CD14-positive monocyte (primary cell): Measurements from ENCODE around the gene MORN1. TPM values are rescaled to one million over a fixed set of nuclear protein-coding genes. Genes with fewer than 3 reads are reported as not detected.

Source experiments
- DNase-seq, 3 donors: peaks; one replicate each; pipeline ENCODE4 v3.0.0-alpha.2; 2011 to 2022
- H2AFZ ChIP-seq: 2 replicates; pipeline ENCODE4 v1.6.0; 2012; ENCODE audit warnings: mild to moderate bottlenecking, low read depth, low read length, inconsistent platforms; ENCODE audit not compliant: insufficient read depth, poor library complexity, severe bottlenecking
- H3K27ac ChIP-seq, 2 donors: 1 replicate in 1 of 2; 2 replicates in 1 of 2; pipeline ENCODE4 v1.5.1; 2012 to 2013; ENCODE audit warnings: low read length in 2 of 2, control low read depth in 1 of 2, inconsistent platforms in 1 of 2, low read depth in 1 of 2, mild to moderate bottlenecking in 1 of 2
- H3K27me3 ChIP-seq, 2 donors: one replicate each; pipeline versions ENCODE4 v1.6.0 to v1.6.1; 2011 to 2013; ENCODE audit warnings: low read length in 2 of 2; ENCODE audit not compliant: control insufficient read depth in 2 of 2, insufficient read depth in 2 of 2
- H3K36me3 ChIP-seq, 2 donors: replicated peaks in 1 of 2; 1 replicate in 1 of 2; 2 replicates in 1 of 2; pipeline versions ENCODE4 v1.5.1 to v1.6.1; 2012 to 2013; ENCODE audit warnings: low read length in 2 of 2, control low read depth in 1 of 2, inconsistent platforms in 1 of 2, mild to moderate bottlenecking in 1 of 2; ENCODE audit not compliant: insufficient read depth in 2 of 2, control insufficient read depth in 1 of 2
- H3K4me1 ChIP-seq, 2 donors: 1 replicate in 1 of 2; 2 replicates in 1 of 2; pipeline versions ENCODE4 v1.5.1 to v1.6.1; 2012 to 2013; ENCODE audit warnings: low read length in 2 of 2, control low read depth in 1 of 2, inconsistent platforms in 1 of 2, mild to moderate bottlenecking in 1 of 2, moderate library complexity in 1 of 2; ENCODE audit not compliant: insufficient read depth in 2 of 2, control insufficient read depth in 1 of 2
- H3K4me2 ChIP-seq: replicated peaks from 2 replicates; pipeline ENCODE3; 2012; ENCODE audit warnings: low read length, moderate library complexity, mild to moderate bottlenecking; ENCODE audit not compliant: poor library complexity, severe bottlenecking; ENCODE audit errors: extremely low read depth
- H3K4me3 ChIP-seq, 3 experiments: fragments of 200-600 bp in 1 of 3; sonication (generic) in 1 of 3; replicated peaks in 1 of 3; 1 replicate in 2 of 3; 2 replicates in 1 of 3; pipeline ENCODE4 v1.5.1; 2011 to 2013; ENCODE audit warnings: low read length in 3 of 3, mild to moderate bottlenecking in 3 of 3, control low read depth in 2 of 3, low read depth in 2 of 3, inconsistent platforms in 1 of 3, moderate library complexity in 1 of 3
- H3K79me2 ChIP-seq: 2 replicates; pipeline ENCODE4 v1.6.0; 2012; ENCODE audit warnings: mild to moderate bottlenecking, control low read depth, inconsistent platforms, low read length, moderate library complexity; ENCODE audit not compliant: insufficient read depth
- H3K9ac ChIP-seq: 2 replicates; pipeline ENCODE4 v1.6.0; 2017; ENCODE audit warnings: low read length, mild to moderate bottlenecking; ENCODE audit not compliant: insufficient read depth, poor library complexity, severe bottlenecking
- H3K9me3 ChIP-seq, 2 donors: replicated peaks in 1 of 2; 1 replicate in 1 of 2; 2 replicates in 1 of 2; pipeline versions ENCODE4 v1.5.1 to v1.6.1; 2012 to 2013; ENCODE audit warnings: low read length in 2 of 2, control low read depth in 1 of 2; ENCODE audit not compliant: control insufficient read depth in 1 of 2, insufficient read depth in 1 of 2
- H4K20me1 ChIP-seq: 2 replicates; pipeline ENCODE4 v1.6.0; 2012; ENCODE audit warnings: mild to moderate bottlenecking, low read length, control low read depth, moderate library complexity; ENCODE audit not compliant: insufficient read depth
- H3K27ac Mint-ChIP-seq, 7 donors: one replicate each; pipeline ENCODE4 v1.8.0; 2020; ENCODE audit warnings: mild to moderate bottlenecking in 7 of 7, mixed read lengths in 7 of 7, moderate library complexity in 6 of 7, inconsistent platforms in 2 of 7
- H3K27me3 Mint-ChIP-seq, 3 donors: one replicate each; pipeline ENCODE4 v1.8.0; 2021 to 2022; ENCODE audit warnings: low read depth in 3 of 3, mild to moderate bottlenecking in 3 of 3, mixed read lengths in 3 of 3, moderate library complexity in 3 of 3, inconsistent platforms in 1 of 3
- H3K36me3 Mint-ChIP-seq, 2 donors: one replicate each; pipeline ENCODE4 v1.8.0; 2020; ENCODE audit warnings: mixed read lengths in 2 of 2, inconsistent platforms in 1 of 2, mild to moderate bottlenecking in 1 of 2
- H3K4me1 Mint-ChIP-seq: one replicate; pipeline ENCODE4 v1.8.0; 2020; ENCODE audit warnings: mild to moderate bottlenecking, mixed read lengths
- H3K4me3 Mint-ChIP-seq, 2 donors: one replicate each; pipeline ENCODE4 v1.8.0; 2020; ENCODE audit warnings: mild to moderate bottlenecking in 2 of 2, mixed read lengths in 2 of 2, moderate library complexity in 1 of 2
- H3K9me3 Mint-ChIP-seq, 7 donors: one replicate each; pipeline ENCODE4 v1.8.0; 2020 to 2022; ENCODE audit warnings: mixed read lengths in 7 of 7, mild to moderate bottlenecking in 6 of 7, moderate library complexity in 6 of 7, inconsistent platforms in 2 of 7
- WGBS: methylation state at CpG from one replicate; pipeline ENCODE4 v1.1.5; 2013; ENCODE audit warnings: missing lambda C conversion rate; ENCODE audit not compliant: insufficient coverage; 5-methylcytosine and 5-hydroxymethylcytosine counted together
- intact Hi-C, 2 donors: fragments of 100-400 bp; cut with micrococcal nuclease; formaldehyde crosslinking; loops; one replicate each; pipeline versions ENCODE4 v1.15.0 to v1.15.1; 2023
- polyA plus RNA-seq, 3 donors: library from polyadenylated mRNA; depleted of rRNA in 1 of 3; unstranded in 2 of 3; stranded (reverse) in 1 of 3; fragments of 300-500 nt in 2 of 3; fragments of >200 nt in 1 of 3; fragmentation: Illumina TruSeq in 2 of 3; gene quantifications; 1 replicate in 2 of 3; 2 replicates in 1 of 3; pipeline ENCODE4 v1.2.3, GENCODE V29; 2012 to 2021
- TF ChIP-seq, protein P1 (sequence below): fragments of 200-600 bp; IDR thresholded peaks from one replicate; pipeline ENCODE4 v1.8.0; 2022; ENCODE audit warnings: antibody characterized with exemption, mild to moderate bottlenecking

Gene MORN1
- polyA plus RNA-seq, 3 donors, result 1.5 to 3.0 (median 1.7) TPM

DNA sequence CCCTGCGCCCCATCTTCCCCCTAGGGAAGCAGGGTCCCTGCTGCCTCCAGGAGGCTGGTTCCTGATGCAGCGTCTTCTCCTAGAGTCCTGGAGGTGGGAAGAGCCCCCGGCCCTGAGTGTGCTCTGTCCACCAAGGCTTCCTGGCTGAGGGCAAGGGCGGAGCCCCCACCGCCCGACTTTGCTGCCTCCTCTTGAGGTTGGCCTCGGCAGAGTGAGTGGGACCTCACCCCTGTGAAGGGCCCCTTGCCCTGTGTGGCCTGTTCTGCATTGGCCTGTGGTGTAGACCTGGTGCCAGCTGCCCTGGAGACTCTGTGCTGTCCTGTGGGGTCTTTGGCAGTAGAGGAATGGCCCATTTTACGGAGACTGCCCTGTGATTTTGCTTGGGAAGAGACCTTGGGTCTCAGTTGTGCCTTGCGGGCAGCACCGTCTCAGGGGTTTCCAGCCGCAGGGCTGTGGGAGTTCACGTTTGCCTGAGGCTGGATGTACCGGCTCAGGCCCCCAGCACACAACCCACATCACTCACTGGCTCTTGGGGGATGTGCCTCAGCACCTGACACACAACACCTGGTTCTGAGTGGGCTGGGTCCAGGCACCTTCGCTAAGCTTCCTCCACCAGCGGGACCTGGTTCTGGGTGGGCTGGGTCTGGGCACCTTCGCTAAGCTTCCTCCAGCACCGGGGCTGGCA, 89.6 kb downstream of the MORN1 start:
- peak overlapping the region; percentile 81 for H3K4me2 ChIP-seq
- 37% methylated on average over 9 of the region's 17 CpGs for WGBS

More for the DNA sequence above, 89.6 kb downstream of the MORN1 start:
- TF ChIP-seq, protein P1, sequence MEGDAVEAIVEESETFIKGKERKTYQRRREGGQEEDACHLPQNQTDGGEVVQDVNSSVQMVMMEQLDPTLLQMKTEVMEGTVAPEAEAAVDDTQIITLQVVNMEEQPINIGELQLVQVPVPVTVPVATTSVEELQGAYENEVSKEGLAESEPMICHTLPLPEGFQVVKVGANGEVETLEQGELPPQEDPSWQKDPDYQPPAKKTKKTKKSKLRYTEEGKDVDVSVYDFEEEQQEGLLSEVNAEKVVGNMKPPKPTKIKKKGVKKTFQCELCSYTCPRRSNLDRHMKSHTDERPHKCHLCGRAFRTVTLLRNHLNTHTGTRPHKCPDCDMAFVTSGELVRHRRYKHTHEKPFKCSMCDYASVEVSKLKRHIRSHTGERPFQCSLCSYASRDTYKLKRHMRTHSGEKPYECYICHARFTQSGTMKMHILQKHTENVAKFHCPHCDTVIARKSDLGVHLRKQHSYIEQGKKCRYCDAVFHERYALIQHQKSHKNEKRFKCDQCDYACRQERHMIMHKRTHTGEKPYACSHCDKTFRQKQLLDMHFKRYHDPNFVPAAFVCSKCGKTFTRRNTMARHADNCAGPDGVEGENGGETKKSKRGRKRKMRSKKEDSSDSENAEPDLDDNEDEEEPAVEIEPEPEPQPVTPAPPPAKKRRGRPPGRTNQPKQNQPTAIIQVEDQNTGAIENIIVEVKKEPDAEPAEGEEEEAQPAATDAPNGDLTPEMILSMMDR, result no peak
- Mint-ChIP-seq H3K9me3 (peaks cover 0 to 9% (median 0%) of the 10 kb centered on the region in 7 donors), H3K4me1 (peaks cover 36% of the 10 kb centered on the region), H3K4me3 (peak overlapping the region; percentile 74 to 85), H3K27ac (peak overlapping the region; percentile 59 to 94 (median 89)), H3K36me3 (peaks cover 55 to 61% of the 10 kb centered on the region in 2 donors), H3K27me3 (peaks cover 20 to 36% (median 26%) of the 10 kb centered on the region in 3 donors)
- DNase-seq, result no peak
- Histone ChIP-seq H3K36me3 (peaks cover 23 to 38% of the 10 kb centered on the region in 2 donors), H3K27ac (peak overlapping the region in 1 of 2 donors; percentile 81), H3K4me1 (peaks cover 33 to 51% of the 10 kb centered on the region in 2 donors), H3K79me2 (peaks cover 39% of the 10 kb centered on the region), H4K20me1 (peaks cover 89% of the 10 kb centered on the region), H3K9me3 (no peaks in the 10 kb centered on the region), H3K4me3 (peak overlapping the region in 1 of 3 experiments; percentile 65), H3K27me3 (peaks cover 0 to 12% of the 10 kb centered on the region in 2 donors), H3K9ac (peak overlapping the region; percentile 71), H2AFZ (no peak overlapping the region)
- intact Hi-C loops, result loop anchor here in 1 of 2 donors (2.0 kb wide), 2 partner anchors 45 to 67 kb away; no protein-coding TSS in a partner anchor
